ENCODE results near the gene MRAS. TPM values are rescaled to one million over a fixed set of nuclear protein-coding genes. Genes with fewer than 3 reads are reported as not detected.

Gene MRAS
- total and polyA plus RNA-seq, 2 of the 13 experiments (the other 11 are each of a cell fraction or from before 2014, with no cell fraction given) = 8.8 to 36.2 TPM

- TF ChIP-seq FOXK1 (CRISPR knock-in tag; IDR thresholded peaks at IDR 0.05; ENCODE audit: borderline replicate concordance, low read depth) = 0 out of 2 replicates have a peak, but pooled peaks have one; percentile 37
- peak; percentile 71 for TF ChIP-seq ELF3 (CRISPR knock-in tag; IDR thresholded peaks at IDR 0.05)
- no peak for TF ChIP-seq ZNF207 (IDR thresholded peaks at IDR 0.05; ENCODE audit: borderline replicate concordance)
- TF ChIP-seq POGK (CRISPR knock-in tag; conservative IDR thresholded peaks at IDR 0.05) = peak; percentile 68; the same call in 1 of the 2 replicates
- no peak for TF ChIP-seq ZNF800 (CRISPR knock-in tag; IDR thresholded peaks at IDR 0.05)
- TF ChIP-seq TBX2 (CRISPR knock-in tag; IDR thresholded peaks at IDR 0.05; ENCODE audit: borderline replicate concordance) = no peak; the same call in 1 of the 2 replicates
- TF ChIP-seq ELF4 (CRISPR knock-in tag; IDR thresholded peaks at IDR 0.05; ENCODE audit: borderline replicate concordance) = no peak
- TF ChIP-seq ZNF530 (CRISPR knock-in tag; IDR thresholded peaks at IDR 0.05; ENCODE audit: low read depth) = no peak
- TF ChIP-seq LCORL (IDR thresholded peaks at IDR 0.05) = no peak
- TF ChIP-seq LCORL (CRISPR knock-in tag; IDR thresholded peaks at IDR 0.05) = peak; percentile 31; the same call in 1 of the 2 replicates
- no peak for TF ChIP-seq ZNF644 (CRISPR knock-in tag; IDR thresholded peaks at IDR 0.05; ENCODE audit: low read depth)
- TF ChIP-seq ZNF770 (CRISPR knock-in tag; IDR thresholded peaks at IDR 0.05) = no peak
- no peak for TF ChIP-seq ATM (IDR thresholded peaks at IDR 0.05; ENCODE audit: borderline replicate concordance)
- TF ChIP-seq NFYB (CRISPR knock-in tag; IDR thresholded peaks at IDR 0.05) = peak; percentile 61; the same call in 1 of the 2 replicates
- no peak for TF ChIP-seq ZNF709 (CRISPR knock-in tag; IDR thresholded peaks at IDR 0.05)
- no peak for TF ChIP-seq IRF9 (CRISPR knock-in tag; IDR thresholded peaks at IDR 0.05; ENCODE audit: borderline replicate concordance)
- TF ChIP-seq CREM (IDR thresholded peaks at IDR 0.05) = no peak
- TF ChIP-seq CREM (CRISPR knock-in tag; IDR thresholded peaks at IDR 0.05) = no peak
- no peak for TF ChIP-seq ZSCAN12 (CRISPR knock-in tag; IDR thresholded peaks at IDR 0.05)
- TF ChIP-seq ATF7 (IDR thresholded peaks at IDR 0.05) = no peak
- 0 out of 2 replicates have a peak, but pooled peaks have one; percentile 47 for TF ChIP-seq ATF7 (CRISPR knock-in tag; IDR thresholded peaks at IDR 0.05)
- no peak for TF ChIP-seq SRSF1 (optimal IDR thresholded peaks at IDR 0.05; ENCODE audit: low read depth, low read length)
Observed at GRCh38 chr3:138329127-138329983, 19.0 kb upstream of the MRAS start, which contains the start of gene NME9 (continued).
